ENCODE results near the gene FKBP1B. TPM values are rescaled to one million over a fixed set of nuclear protein-coding genes. Genes with fewer than 3 reads are reported as not detected.

FKBP1B gene
- total RNA-seq, 1 experiment from 2014 or later, result 11.8 TPM

DNA sequence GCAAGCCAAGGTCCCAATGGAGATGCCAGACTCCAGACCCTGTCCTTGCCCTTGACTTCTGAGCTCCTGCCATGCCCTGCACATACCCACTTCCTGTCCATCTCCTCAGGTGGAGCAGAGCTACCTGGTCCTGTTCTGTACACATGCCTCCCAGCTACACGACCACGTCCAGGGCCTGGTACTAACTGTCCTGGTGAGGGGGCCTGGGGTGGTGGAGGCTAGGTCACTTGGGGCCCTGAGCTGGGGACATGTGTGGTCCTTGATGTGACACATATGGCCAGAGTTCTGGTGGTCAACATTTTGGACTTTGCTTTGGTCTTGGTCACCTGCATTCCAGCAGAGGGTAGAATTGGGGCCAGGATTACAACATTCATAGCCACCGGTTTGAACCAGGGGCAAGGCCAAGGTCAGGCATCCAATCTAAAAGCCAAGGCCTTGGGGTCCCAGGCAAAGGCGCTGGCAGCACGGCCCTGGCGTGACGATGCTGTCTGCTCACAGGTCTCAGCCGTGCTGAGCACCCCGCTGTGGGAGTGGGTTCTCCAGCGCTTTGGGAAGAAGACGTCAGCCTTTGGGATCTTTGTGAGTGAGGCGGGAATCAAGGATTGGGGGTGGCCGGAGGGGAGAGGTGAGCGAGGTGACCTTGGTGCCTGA is 27.1 kb upstream of the FKBP1B start:
- Histone ChIP-seq H3K79me2 (ENCODE audit: insufficient read depth, low read length) (no peaks in the 10 kb centered on the region), H3K9ac (ENCODE audit: low read length) (no peak overlapping the region), H2AFZ (ENCODE audit: low read depth, low read length, poor library complexity, severe bottlenecking) (no peak overlapping the region), H3K4me2 (ENCODE audit: low read length) (no peak overlapping the region), H3K36me3 (ENCODE audit: control insufficient read depth in 1 of 2, insufficient read depth in 2 of 2, low read length in 2 of 2) (peaks cover 0 to 5% of the 10 kb centered on the region in 2 experiments; a peak in 1 of 4 replicates), H3K27ac (ENCODE audit: low read depth, low read length) (no peak overlapping the region), H3K4me3 (replicated peaks in 1 of 2; ENCODE audit: low read depth in 1 of 2, low read length in 2 of 2) (no peak overlapping the region), H3K9me3 (ENCODE audit: control insufficient read depth in 1 of 2, insufficient read depth in 1 of 2, low read depth in 1 of 2, low read length in 2 of 2) (no peaks in the 10 kb centered on the region), H4K20me1 (ENCODE audit: insufficient read depth) (no peaks in the 10 kb centered on the region), H3K9me2 (ENCODE audit: insufficient read depth) (no peaks in the 10 kb centered on the region), H3K27me3 (ENCODE audit: insufficient read depth, low read length) (no peaks in the 10 kb centered on the region), H3K4me1 (ENCODE audit: control insufficient read depth in 1 of 2, insufficient read depth in 2 of 2, low read length in 2 of 2) (peaks cover 0 to 4% of the 10 kb centered on the region in 2 experiments; a peak in 1 of 4 replicates)
- ATAC-seq (no peak), DNase-seq (ENCODE audit: low read depth, low spot score) (no peak)
- ChIA-PET RAD21 (ENCODE audit: low non-redundant PET in 1 of 2, low total read pairs in 2 of 2, uncharacterized antibody in 2 of 2, unreplicated experiment in 2 of 2) (no interaction called here), CTCF (no interaction called here), POLR2A (interaction anchor here (0.7 kb wide), 1 partner anchor 25 kb away, joined by 3 read pairs; the partner anchor contains the start of gene WDCP)
- intact Hi-C loops (cut with micrococcal nuclease), result no loop called here
- BruUV-seq (replicated peaks), result no TSS peak
- TF ChIP-seq SP1 (IDR thresholded peaks at IDR 0.05; ENCODE audit: low read depth), result no peak
- no peak for TF ChIP-seq FOSL1 (IDR thresholded peaks at IDR 0.05; ENCODE audit: low read depth)
- TF ChIP-seq SIN3A (IDR thresholded peaks at IDR 0.05; ENCODE audit: low read depth), result no peak
- TF ChIP-seq YY1 (IDR thresholded peaks at IDR 0.05; ENCODE audit: extremely low read depth, insufficient replicate concordance, low read depth, low read length), result no peak
- TF ChIP-seq ELF1 (IDR thresholded peaks at IDR 0.05; ENCODE audit: borderline replicate concordance, low read depth), result no peak
- TF ChIP-seq, protein P1, sequence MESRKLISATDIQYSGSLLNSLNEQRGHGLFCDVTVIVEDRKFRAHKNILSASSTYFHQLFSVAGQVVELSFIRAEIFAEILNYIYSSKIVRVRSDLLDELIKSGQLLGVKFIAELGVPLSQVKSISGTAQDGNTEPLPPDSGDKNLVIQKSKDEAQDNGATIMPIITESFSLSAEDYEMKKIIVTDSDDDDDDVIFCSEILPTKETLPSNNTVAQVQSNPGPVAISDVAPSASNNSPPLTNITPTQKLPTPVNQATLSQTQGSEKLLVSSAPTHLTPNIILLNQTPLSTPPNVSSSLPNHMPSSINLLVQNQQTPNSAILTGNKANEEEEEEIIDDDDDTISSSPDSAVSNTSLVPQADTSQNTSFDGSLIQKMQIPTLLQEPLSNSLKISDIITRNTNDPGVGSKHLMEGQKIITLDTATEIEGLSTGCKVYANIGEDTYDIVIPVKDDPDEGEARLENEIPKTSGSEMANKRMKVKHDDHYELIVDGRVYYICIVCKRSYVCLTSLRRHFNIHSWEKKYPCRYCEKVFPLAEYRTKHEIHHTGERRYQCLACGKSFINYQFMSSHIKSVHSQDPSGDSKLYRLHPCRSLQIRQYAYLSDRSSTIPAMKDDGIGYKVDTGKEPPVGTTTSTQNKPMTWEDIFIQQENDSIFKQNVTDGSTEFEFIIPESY (IDR thresholded peaks at IDR 0.05; ENCODE audit: extremely low read depth, insufficient replicate concordance, low read length), result no peak
- no peak for TF ChIP-seq ZFX (IDR thresholded peaks at IDR 0.05)
- TF ChIP-seq CTCF (IDR thresholded peaks at IDR 0.05 in 2 of 3, conservative IDR thresholded peaks at IDR 0.05 in 1 of 3; ENCODE audit: borderline replicate concordance in 1 of 3, insufficient read depth in 1 of 3, low read depth in 2 of 3, low read length in 2 of 3), result no peak
